ENCODE results near the gene CFAP221. TPM values are rescaled to one million over a fixed set of nuclear protein-coding genes. Genes with fewer than 3 reads are reported as not detected.

The CFAP221 gene
- total and polyA plus RNA-seq, 10 of the 15 experiments (the other 5 are each of a cell fraction or from before 2014, with no cell fraction given) = not detected

DNA sequence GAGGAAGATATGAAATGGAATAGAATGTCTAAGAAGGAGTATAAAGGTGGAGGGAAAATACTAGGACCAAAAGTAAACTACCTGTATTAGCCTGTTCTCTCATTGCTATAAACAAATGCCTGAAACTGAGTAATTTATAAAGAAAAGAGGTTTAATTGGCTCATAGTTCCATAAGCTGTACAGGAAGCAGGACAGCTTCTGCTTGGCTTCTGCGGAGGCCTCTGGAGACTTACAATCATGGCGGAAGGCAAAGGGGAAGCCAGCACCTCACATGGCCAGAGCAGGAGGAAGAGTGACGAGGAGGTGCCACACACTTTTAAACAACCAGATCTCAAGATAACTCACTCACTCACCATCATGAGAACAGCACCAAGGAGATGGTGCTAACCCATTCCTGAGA, 101.9 kb downstream of the CFAP221 start:
- no peak overlapping the region for H3K4me3 ChIP-seq
- no TSS peak for BruUV-seq (replicated peaks)
- H3K9me3 ChIP-seq (replicated peaks; ENCODE audit: control insufficient read depth, insufficient read depth, low read length) = peaks cover 2% of the 10 kb centered on the region; the same call in 2 of the 3 replicates
- ChIA-PET CTCF (no interaction called here), SMC1A (ENCODE audit: uncharacterized antibody, unreplicated experiment) (interaction anchor here (0.8 kb wide), 1 partner anchor 530 kb away, joined by 3 read pairs; no protein-coding TSS in a partner anchor), POLR2A (no interaction called here), RAD21 (ENCODE audit: unreplicated experiment) (no interaction called here)
- peaks cover 4% of the 10 kb centered on the region; the same call in 1 of the 2 replicates for H3K4me1 ChIP-seq (ENCODE audit: control insufficient read depth, insufficient read depth, low read length)
- no peaks in the 10 kb centered on the region for H3K27me3 ChIP-seq (replicated peaks in 1 of 2; ENCODE audit: control insufficient read depth in 2 of 2, insufficient read depth in 2 of 2, low read length in 1 of 2)
- WGBS (ENCODE audit: insufficient coverage, insufficient replicate concordance, low lambda C conversion rate, missing lambda C conversion rate) = 57% methylated on average over 3 of the region's 3 CpGs
- no peak overlapping the region for H2AFZ ChIP-seq (ENCODE audit: control insufficient read depth, low read depth, low read length)
- intact Hi-C loops (cut with micrococcal nuclease; ENCODE audit: unreplicated experiment) (no loop called here), in situ Hi-C loops (cut with MboI) (no loop called here)
- ATAC-seq = no peak
- no peak overlapping the region for H3K9ac ChIP-seq (ENCODE audit: control insufficient read depth, insufficient read depth, low read length)
- no peak overlapping the region for H3K27ac ChIP-seq (ENCODE audit: control insufficient read depth, insufficient read depth)
- H3K4me2 ChIP-seq (ENCODE audit: control insufficient read depth, insufficient read depth) = no peak overlapping the region
- no peak for FAIRE-seq
- H3K36me3 ChIP-seq (ENCODE audit: control insufficient read depth in 2 of 2, insufficient read depth in 2 of 2, low read length in 1 of 2) = no peaks in the 10 kb centered on the region
- TF ChIP-seq, protein P1, sequence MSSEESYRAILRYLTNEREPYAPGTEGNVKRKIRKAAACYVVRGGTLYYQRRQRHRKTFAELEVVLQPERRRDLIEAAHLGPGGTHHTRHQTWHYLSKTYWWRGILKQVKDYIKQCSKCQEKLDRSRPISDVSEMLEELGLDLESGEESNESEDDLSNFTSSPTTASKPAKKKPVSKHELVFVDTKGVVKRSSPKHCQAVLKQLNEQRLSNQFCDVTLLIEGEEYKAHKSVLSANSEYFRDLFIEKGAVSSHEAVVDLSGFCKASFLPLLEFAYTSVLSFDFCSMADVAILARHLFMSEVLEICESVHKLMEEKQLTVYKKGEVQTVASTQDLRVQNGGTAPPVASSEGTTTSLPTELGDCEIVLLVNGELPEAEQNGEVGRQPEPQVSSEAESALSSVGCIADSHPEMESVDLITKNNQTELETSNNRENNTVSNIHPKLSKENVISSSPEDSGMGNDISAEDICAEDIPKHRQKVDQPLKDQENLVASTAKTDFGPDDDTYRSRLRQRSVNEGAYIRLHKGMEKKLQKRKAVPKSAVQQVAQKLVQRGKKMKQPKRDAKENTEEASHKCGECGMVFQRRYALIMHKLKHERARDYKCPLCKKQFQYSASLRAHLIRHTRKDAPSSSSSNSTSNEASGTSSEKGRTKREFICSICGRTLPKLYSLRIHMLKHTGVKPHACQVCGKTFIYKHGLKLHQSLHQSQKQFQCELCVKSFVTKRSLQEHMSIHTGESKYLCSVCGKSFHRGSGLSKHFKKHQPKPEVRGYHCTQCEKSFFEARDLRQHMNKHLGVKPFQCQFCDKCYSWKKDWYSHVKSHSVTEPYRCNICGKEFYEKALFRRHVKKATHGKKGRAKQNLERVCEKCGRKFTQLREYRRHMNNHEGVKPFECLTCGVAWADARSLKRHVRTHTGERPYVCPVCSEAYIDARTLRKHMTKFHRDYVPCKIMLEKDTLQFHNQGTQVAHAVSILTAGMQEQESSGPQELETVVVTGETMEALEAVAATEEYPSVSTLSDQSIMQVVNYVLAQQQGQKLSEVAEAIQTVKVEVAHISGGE (CRISPR knock-in tag; IDR thresholded peaks at IDR 0.05) = no peak
- TF ChIP-seq TBL1XR1 (IDR thresholded peaks at IDR 0.05; ENCODE audit: low read depth, low read length) (no peak), SRF (IDR thresholded peaks at IDR 0.05; ENCODE audit: low read depth in 2 of 2, low read length in 2 of 2) (no peak), CREB1 (IDR thresholded peaks at IDR 0.05; ENCODE audit: low read depth) (no peak), MXI1 (IDR thresholded peaks at IDR 0.05; ENCODE audit: low read depth, low read length) (no peak)
- TF ChIP-seq, protein P2, sequence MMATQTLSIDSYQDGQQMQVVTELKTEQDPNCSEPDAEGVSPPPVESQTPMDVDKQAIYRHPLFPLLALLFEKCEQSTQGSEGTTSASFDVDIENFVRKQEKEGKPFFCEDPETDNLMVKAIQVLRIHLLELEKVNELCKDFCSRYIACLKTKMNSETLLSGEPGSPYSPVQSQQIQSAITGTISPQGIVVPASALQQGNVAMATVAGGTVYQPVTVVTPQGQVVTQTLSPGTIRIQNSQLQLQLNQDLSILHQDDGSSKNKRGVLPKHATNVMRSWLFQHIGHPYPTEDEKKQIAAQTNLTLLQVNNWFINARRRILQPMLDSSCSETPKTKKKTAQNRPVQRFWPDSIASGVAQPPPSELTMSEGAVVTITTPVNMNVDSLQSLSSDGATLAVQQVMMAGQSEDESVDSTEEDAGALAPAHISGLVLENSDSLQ (IDR thresholded peaks at IDR 0.05) = no peak
- TF ChIP-seq, protein P3, sequence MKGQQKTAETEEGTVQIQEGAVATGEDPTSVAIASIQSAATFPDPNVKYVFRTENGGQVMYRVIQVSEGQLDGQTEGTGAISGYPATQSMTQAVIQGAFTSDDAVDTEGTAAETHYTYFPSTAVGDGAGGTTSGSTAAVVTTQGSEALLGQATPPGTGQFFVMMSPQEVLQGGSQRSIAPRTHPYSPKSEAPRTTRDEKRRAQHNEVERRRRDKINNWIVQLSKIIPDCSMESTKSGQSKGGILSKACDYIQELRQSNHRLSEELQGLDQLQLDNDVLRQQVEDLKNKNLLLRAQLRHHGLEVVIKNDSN (IDR thresholded peaks at IDR 0.05; ENCODE audit: borderline replicate concordance, extremely low read length, insufficient read depth, low read depth, low read length) = no peak
- no peaks in the 10 kb centered on the region; the same call in 1 of the 2 replicates for H4K20me1 ChIP-seq (ENCODE audit: control insufficient read depth, insufficient read depth)
- H3K79me2 ChIP-seq (ENCODE audit: control insufficient read depth, insufficient read depth, low read length) = no peaks in the 10 kb centered on the region
- no peak for DNase-seq (ENCODE audit: low read depth, low spot score)
